GM21723 (cell line): ENCODE measurements around the gene SNTG2.
"Not testable (repeated sequence)": the region's sequence is repeated elsewhere in the genome, so short reads cannot be mapped to it uniquely, and the experiment has no call there.

Source experiments
- ATAC-seq: cut with Tn5 transposase; IDR thresholded peaks from one replicate; pipeline ENCODE4 v1.9.1; 2021; ENCODE audit warnings: mild to moderate bottlenecking, moderate library complexity; ENCODE audit not compliant: unreplicated experiment

SNTG2 gene

GRCh38 chr2:1400943-1401735 is 450.5 kb downstream of the SNTG2 start:
- ATAC-seq, result no peak

- ATAC-seq, result no peak
Measured at GRCh38 chr2:1402064-1402463, 451.4 kb downstream of the SNTG2 start.

GRCh38 chr2:1403565-1403964 is 452.9 kb downstream of the SNTG2 start:
- ATAC-seq, result no peak

GRCh38 chr2:1405124-1405523 is 454.5 kb downstream of the SNTG2 start:
- ATAC-seq, result no peak

GRCh38 chr2:1405967-1406366 is 455.3 kb downstream of the SNTG2 start:
- no peak for ATAC-seq

- ATAC-seq, result no peak
Measured at GRCh38 chr2:1406434-1406833, 455.8 kb downstream of the SNTG2 start.

GRCh38 chr2:1407950-1408675 is 457.5 kb downstream of the SNTG2 start:
- no peak for ATAC-seq

GRCh38 chr2:1413156-1413710 is 462.6 kb downstream of the SNTG2 start, which contains the start of gene TPO:
Gene TPO, plus strand, starts transcription at chr2:1413463. Its CDS starts 946 bp downstream, at chr2:1414409.
- no peak for ATAC-seq

- ATAC-seq, result no peak
Measured at GRCh38 chr2:1414121-1414520, 463.5 kb downstream of the SNTG2 start.

GRCh38 chr2:1414901-1415300 is 464.3 kb downstream of the SNTG2 start:
- ATAC-seq, result not testable (repeated sequence)

GRCh38 chr2:1415501-1415900 is 464.9 kb downstream of the SNTG2 start:
- no peak for ATAC-seq
